GM21447 (cell line): ENCODE results near the gene OR8S1.
"Not testable (repeated sequence)": the region's sequence is repeated elsewhere in the genome, so short reads cannot be mapped to it uniquely, and the experiment has no call there.

ENCODE experiments used
- ATAC-seq: cut with Tn5 transposase; IDR thresholded peaks from one replicate; pipeline ENCODE4 v1.9.1; 2021; ENCODE audit not compliant: unreplicated experiment

The OR8S1 gene

DNA sequence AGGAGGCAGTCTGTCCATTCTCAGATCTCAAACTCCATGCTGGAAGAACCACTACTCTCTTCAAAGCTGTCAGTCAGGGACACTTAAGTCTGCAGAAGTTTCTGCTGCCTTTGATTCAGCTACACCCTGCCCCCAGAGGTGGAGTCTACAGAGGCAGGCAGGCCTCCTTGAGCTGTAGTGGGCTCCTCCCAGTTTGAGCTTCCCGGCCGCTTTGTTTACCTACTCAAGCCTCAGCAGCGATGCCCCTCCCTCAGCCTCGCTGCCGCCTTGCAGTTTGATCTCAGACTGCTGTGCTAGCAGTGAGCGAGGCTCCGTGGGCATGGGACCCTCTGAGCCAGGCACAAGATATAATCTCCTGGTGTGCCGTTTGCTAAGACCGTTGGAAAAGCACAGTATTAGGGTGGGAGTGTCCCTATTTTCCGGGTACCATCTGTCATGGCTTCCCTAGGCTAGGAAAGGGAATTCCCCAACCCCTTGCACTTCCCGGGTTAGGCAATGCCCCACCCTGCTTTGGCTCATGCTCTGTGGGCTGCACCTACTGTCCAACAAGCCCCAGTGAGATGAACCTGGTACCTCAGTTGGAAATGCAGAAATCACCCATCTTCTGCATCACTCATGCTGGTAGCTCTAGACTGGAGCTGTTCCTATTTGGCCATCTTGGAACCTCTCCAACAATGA lies 28.4 kb downstream of the OR8S1 start:
- ATAC-seq, result not testable (repeated sequence)

GRCh38 chr12:48556631-48557030 lies 31.2 kb downstream of the OR8S1 start:
- no peak for ATAC-seq

- ATAC-seq, result no peak
Observed at GRCh38 chr12:48557919-48558318, 32.5 kb downstream of the OR8S1 start.

DNA sequence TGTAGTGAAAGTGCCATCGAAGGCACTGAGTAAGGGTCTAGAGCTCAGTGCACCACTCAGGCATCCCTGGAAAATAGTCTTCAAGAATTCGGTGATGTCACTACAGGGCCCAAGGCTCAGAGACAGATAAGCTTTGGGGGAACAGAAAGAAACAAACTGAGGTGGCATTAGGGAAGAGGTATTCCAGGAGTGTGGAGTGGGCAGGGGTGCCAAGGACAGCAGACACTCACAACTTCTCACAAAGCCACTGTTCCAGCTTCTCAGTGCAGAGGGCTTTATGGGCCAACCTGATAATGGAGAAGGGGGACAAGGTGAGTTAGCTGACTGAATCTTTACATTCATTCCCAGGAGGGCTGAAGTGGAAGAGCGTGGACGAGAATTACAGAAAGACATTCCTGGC lies 42.3 kb downstream of the OR8S1 start:
- no peak for ATAC-seq

DNA sequence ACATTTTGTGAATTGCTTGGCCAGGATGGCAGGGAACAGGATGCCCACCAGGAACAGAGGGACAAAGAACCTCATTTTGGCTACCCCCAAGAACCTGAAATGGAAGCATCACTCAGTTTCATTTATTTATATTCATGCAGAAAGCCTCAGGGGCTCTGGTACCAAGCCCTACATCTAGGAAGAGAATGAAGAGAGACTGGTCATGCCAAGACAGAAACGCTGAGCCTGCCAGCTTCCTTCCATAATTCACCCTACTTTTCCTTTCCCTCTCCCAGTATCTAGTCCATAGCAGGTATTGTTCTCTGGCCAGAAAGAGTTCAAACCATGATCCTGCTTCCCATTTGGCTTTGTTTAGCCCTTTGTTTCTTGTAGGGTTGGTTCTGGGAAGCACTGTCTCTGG lies 44.5 kb downstream of the OR8S1 start, which contains the start of gene LALBA:
LALBA (minus strand) TSS at position 101 of the 400 bp plus-strand sequence; CDS start at position 75, 26 bp downstream.
- no peak for ATAC-seq

- ATAC-seq, result no peak
Observed at GRCh38 chr12:48572326-48572725, 46.9 kb downstream of the OR8S1 start.
